WTC11 (cell line): ENCODE results near the gene ZNF827.

ENCODE experiments used
- CBFB ChIP-seq: sonication (generic); formaldehyde crosslinking; IDR thresholded peaks from 2 replicates; pipeline ENCODE4 v1.8.1; 2022; ENCODE audit warnings: mild to moderate bottlenecking, low read depth, missing genetic modification reagents
- FOXJ3 ChIP-seq: sonication (generic); formaldehyde crosslinking; IDR thresholded peaks from 2 replicates; pipeline ENCODE4 v1.9.0; 2021; ENCODE audit warnings: missing genetic modification reagents, mild to moderate bottlenecking, borderline replicate concordance
- NFYB ChIP-seq: sonication (generic); formaldehyde crosslinking; conservative IDR thresholded peaks from 2 replicates; pipeline ENCODE4 v1.8.0; 2022; ENCODE audit warnings: low read depth, missing genetic modification reagents
- ZNF121 ChIP-seq: sonication (generic); formaldehyde crosslinking; IDR thresholded peaks from 2 replicates; pipeline ENCODE4 v1.8.0; 2023; ENCODE audit warnings: missing genetic modification reagents
- TF ChIP-seq, protein P1 (sequence below): fragments of 200-600 bp; IDR thresholded peaks from 2 replicates; pipeline ENCODE4 v1.8.0; 2022; ENCODE audit warnings: antibody characterized with exemption
- TF ChIP-seq, protein P2 (sequence below): sonication (generic); formaldehyde crosslinking; conservative IDR thresholded peaks from 2 replicates; pipeline ENCODE4 v1.8.1; 2022; ENCODE audit warnings: mild to moderate bottlenecking, missing genetic modification reagents

DNA sequence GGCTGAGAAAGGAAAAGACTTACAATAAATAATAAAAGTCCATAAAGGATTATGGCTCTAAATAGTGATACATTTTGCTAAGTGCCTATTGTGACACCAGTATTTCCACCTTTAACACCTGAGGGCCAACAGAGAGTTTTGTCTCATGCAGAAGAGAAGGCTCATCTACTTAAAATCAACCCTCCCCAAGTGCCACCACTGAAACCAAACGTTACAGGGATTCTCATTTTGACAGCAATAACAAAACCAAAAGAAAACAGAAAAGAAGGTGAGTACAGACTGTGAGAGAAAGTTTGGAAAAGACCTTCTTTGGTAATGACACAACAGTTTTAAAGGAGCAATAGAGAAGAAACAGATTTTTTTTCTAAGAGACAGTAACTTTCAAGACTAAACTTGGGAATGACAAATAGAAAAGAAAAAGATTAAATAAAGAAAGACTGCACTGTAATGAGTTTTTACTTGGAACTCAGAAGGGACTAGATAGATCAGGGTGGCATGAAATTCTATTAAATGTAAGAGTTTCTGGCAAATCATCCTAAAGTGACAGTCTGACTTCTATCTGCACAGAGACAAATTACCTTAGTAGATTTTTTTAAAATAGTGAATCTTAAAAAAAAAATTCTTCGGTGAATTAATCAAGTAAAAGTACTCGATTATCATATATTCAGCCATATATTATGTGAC is 109.7 kb downstream of the ZNF827 start:
- TF ChIP-seq, protein P1, sequence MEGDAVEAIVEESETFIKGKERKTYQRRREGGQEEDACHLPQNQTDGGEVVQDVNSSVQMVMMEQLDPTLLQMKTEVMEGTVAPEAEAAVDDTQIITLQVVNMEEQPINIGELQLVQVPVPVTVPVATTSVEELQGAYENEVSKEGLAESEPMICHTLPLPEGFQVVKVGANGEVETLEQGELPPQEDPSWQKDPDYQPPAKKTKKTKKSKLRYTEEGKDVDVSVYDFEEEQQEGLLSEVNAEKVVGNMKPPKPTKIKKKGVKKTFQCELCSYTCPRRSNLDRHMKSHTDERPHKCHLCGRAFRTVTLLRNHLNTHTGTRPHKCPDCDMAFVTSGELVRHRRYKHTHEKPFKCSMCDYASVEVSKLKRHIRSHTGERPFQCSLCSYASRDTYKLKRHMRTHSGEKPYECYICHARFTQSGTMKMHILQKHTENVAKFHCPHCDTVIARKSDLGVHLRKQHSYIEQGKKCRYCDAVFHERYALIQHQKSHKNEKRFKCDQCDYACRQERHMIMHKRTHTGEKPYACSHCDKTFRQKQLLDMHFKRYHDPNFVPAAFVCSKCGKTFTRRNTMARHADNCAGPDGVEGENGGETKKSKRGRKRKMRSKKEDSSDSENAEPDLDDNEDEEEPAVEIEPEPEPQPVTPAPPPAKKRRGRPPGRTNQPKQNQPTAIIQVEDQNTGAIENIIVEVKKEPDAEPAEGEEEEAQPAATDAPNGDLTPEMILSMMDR = no peak
- TF ChIP-seq, protein P2, sequence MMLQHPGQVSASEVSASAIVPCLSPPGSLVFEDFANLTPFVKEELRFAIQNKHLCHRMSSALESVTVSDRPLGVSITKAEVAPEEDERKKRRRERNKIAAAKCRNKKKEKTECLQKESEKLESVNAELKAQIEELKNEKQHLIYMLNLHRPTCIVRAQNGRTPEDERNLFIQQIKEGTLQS = no peak
- no peak for TF ChIP-seq ZNF121 (CRISPR knock-in tag)
- no peak for TF ChIP-seq CBFB (CRISPR knock-in tag)
- no peak for TF ChIP-seq NFYB (CRISPR knock-in tag)
- no peak for TF ChIP-seq FOXJ3 (CRISPR knock-in tag)
